GM12891 (cell line): ENCODE measurements around the gene COIL.

ENCODE experiments used
- POLR2A ChIP-seq: IDR thresholded peaks from 2 replicates; pipeline ENCODE4 v1.6.1; 2011; ENCODE audit warnings: low read depth, low read length, control low read depth
- POLR2AphosphoS5 ChIP-seq: IDR thresholded peaks from 2 replicates; pipeline ENCODE4 v1.6.1; 2011; ENCODE audit warnings: low read depth, low read length, control low read depth
- POU2F2 ChIP-seq: IDR thresholded peaks from 2 replicates; pipeline ENCODE4 v1.6.1; 2011; ENCODE audit warnings: low read depth, mild to moderate bottlenecking, control low read depth, low read length, moderate library complexity
- TAF1 ChIP-seq: IDR thresholded peaks from 2 replicates; pipeline ENCODE4 v1.6.1; 2011; ENCODE audit warnings: low read depth, low read length, control low read depth

- no peak for TF ChIP-seq POLR2AphosphoS5
- no peak for TF ChIP-seq POLR2A
- TF ChIP-seq TAF1, result no peak
- TF ChIP-seq POU2F2, result no peak
These were observed 13.1 kb downstream of the COIL start for GRCh38 chr17:56947741-56948140.
